Stimulated activated CD4-positive, alpha-beta T cell treated with anti-CD3 and anti-CD28 coated beads, TNF-alpha, amount 100 ng/mL, for 4 hours (primary cell): Measurements from ENCODE around the gene INPP5K.
"Not testable (repeated sequence)": the region's sequence is repeated elsewhere in the genome, so short reads cannot be mapped to it uniquely, and the experiment has no call there.

ENCODE experiments used
- DNase-seq, 3 experiments: peaks; one replicate each; pipeline ENCODE4 v3.0.0-alpha.2; 2020; ENCODE audit warnings: low read depth in 3 of 3

The INPP5K gene

DNA sequence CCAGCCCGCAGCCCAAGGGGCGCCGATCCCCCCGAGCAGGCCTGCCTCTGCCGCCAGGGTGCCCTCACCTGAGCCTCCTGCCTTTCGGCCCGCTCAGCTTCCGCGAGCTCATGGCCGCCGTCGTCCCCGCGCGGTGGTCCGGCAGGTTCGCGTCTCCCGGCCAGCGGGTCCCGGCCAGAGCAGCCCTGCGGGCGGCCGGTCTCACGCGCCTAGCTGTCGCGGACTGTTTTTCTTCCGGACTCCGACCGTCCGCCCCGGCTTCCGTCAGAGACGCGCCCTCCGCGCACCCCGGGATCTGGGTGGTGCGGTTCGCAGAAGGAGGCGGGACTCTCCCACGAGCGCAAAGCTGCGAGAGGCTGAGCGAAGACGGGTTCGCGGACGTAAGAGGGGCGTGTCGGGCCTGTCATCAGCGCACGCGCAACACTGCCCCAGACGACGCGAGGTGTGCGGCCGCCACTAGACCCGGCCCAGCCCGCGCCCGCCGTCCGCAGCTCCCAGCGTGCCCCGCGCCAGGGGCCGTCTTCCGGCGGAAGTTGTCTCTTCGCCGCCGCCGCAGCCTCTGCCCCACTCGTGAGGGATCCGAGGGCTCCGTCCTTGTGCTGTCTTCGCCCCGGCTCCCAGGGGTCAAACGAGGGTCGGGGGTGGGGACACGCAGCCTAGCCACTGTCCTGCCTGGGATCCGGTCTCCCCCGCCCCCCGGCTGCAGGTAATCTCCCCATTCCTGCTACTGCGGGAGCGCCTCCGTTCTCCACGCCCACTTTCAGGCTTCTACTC lies at the start of gene INPP5K:
Gene INPP5K, minus strand, starts transcription at position 225 of the 774 bp plus-strand sequence. Its CDS starts 113 bp downstream, at position 112.
- peak; percentile 89 to 96 (median 95) for DNase-seq

DNA sequence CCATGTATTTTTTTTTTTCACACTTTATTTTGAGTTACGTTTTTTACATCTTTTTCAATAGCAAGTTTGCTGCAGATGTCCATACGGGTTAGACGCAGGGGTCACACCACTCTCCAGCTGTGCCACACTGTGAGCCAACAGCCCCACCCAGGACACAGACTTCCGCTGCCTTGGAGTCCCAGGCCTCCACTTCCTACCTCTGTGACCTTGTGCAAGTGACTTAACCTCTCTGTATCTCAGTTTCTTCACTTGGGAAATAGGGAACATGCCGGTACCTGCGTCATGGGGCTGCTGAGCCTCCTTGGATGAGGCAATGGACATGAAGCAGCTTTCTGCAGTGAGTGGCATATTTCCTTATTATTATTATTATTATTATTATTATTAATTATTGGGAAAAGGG lies 49.5 kb upstream of the INPP5K start:
- DNase-seq: no peak

DNA sequence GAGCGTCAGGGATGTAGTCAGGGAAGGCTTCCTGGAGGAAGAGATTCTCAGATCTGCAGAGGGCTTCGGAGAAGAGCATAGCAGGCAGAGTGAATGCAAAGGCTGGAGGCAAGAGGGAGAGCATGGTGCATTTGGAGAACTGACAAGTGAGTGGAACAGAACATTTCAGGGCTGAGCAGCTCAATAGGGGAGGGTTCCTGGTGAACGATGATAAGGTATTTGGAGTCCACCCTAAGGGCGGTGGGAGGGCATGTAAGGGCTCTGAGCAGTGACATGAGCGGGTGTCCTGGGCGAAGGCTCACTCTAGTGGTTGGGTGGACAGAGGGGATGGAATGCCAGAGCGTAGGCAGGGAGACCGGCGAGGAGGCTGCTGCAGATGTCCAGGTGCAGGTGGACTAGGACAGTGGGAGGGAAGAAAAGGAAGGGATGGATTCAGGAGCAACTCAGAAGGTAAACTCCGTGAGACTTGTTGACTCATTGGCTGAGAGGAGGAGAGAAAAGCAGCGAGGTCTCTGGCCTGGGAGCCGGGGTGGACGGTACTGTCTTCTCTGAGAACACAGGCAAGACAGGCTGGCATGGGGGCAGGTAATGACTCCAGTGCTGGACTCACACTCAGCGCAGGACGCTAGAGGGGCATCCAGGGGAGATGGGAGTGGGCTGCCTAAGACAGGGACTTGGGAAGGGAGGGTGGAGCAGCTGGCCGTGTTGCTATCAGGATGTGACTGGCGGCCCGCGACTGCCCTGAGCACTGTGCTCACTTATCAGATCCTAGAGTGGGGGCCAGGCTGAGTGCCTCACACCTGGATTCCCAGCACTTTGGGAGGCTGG lies 47.6 kb upstream of the INPP5K start:
- no peak for DNase-seq

DNA sequence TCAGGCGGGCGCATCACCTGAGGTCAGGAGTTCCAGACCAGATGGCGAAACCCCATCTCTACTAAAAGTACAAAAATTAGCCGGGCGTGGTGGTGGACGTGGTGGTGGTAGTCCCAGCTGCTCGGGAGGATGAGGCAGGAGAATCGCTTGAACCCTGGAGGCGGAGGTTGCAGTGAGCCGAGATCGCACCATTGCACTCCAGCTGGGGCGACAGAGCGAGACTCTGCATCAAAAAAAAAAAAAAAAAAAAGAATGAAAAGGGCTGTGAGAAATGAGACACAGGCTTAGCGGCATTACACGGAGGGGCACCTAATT lies 47.0 kb upstream of the INPP5K start:
- not testable (repeated sequence) for DNase-seq

DNA sequence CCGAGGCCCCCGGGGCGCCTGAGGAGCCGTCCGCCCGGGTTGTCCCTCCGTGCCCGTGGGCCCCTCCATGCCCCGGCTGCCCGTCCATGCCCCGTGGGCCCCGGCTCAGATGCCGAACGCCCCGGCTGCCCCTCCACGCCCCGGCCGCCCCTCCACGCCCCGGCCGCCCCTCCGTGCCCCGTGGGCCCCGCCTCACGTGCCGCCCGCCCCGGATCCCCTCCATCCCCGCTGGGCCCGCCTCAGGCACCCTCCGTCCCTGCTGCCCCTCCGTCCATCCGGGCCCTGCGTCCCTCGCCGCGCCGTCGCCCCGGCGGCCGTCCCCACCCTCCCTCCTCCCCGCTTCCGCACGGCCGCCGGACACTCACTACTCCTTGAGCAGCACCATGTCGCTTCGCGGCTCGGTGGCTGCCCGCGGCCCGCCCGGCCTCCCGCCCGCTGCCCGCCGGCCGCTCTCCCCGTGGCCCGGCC lies 45.8 kb upstream of the INPP5K start:
- DNase-seq: peak in 1 of 3 experiments; percentile 8

DNA sequence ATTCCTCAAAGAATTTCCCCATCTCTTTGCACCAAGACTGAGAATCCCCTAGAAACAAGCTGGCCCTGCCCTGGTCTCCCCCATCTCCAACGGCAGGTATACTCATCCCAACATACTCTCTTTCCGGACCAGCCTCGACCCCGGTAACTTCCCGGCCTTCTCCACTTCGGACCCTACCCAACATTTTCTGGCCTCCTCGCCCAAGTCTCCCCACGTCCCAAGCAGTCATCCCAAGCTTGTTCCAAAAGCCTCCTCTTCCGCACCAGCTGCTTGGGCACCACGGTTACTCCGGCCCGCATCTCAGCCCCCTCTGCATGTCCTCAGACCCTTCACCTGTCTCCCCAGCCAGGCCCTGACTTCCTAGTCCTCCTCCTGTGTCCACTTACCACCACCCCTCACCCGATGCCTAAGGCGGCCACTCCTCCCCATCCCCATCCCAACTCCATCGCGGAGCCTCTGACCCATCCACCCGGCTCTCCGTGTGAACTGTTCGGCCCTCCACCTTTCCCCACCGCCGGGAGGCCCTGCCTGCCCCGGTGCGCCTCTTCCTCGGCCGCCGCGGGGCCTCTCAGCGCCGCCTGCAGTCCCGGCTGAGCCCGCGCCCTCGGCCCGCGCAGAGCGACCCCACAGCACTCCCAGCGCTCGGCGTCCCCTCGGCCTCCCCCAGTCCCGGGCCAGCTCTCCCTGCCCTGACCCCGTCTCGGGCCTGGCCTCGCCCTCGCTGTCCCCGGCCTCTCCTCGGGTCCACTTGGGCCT lies 45.2 kb upstream of the INPP5K start:
- peak; percentile 1 to 27 (median 7) for DNase-seq

DNA sequence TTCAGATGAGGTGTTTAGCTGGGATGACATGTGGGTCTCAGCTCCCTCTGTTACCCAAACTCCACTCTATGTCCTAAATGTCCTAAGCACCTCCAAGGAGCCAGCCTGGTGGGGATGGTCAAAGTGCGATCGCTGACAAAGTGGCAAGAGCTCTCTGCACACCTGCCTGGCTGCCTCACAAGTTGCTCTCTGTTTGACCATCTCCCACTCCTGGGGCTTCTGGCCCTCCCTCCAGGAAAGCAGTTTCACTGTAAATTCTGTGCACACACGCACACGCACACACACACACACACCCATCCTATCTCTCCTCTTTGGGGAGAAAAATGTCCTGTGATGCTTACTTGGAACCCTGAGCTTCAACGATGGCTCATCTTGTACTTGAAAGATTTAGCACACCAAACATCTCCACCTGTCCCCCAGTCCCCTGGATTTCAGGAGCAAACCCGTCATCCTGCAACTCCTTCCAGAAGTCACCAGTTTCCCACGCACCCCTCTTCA lies 44.5 kb upstream of the INPP5K start:
- DNase-seq: no peak

DNA sequence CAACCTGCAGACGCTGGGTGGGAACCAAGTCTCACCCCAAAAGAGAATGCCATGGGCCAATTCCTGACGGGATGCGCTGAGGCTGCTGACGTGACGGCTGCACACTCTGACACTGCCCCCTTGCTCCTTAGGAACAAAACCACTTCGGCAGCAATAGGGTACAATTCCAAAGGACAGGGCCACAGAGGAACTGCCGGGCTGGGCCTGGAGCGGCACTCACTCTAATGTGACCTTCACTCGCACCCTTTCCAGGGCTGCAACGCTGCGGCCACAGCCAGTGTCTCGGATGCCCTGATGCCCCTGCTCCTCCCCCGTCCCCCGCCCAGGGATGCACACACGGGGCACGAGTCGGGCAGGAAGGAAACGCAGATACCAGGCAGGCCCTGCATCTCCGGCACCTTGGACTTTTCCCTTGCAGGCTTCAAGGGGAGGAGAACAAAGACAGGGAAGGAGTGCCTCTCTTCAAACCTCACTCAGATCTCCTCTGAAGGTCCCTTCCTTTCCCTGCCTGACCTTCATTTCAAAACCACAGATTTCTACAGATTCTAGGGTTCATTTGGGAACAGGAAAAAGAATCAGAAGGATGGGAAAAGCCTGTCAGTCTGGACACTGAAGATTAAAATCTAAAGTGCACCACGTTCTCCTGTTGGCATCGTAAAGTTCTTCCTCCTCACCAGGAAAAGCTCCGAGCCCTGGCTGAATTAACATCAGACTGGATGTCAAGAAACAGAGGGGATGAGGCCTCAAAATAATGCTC lies 43.9 kb upstream of the INPP5K start:
- no peak for DNase-seq

DNA sequence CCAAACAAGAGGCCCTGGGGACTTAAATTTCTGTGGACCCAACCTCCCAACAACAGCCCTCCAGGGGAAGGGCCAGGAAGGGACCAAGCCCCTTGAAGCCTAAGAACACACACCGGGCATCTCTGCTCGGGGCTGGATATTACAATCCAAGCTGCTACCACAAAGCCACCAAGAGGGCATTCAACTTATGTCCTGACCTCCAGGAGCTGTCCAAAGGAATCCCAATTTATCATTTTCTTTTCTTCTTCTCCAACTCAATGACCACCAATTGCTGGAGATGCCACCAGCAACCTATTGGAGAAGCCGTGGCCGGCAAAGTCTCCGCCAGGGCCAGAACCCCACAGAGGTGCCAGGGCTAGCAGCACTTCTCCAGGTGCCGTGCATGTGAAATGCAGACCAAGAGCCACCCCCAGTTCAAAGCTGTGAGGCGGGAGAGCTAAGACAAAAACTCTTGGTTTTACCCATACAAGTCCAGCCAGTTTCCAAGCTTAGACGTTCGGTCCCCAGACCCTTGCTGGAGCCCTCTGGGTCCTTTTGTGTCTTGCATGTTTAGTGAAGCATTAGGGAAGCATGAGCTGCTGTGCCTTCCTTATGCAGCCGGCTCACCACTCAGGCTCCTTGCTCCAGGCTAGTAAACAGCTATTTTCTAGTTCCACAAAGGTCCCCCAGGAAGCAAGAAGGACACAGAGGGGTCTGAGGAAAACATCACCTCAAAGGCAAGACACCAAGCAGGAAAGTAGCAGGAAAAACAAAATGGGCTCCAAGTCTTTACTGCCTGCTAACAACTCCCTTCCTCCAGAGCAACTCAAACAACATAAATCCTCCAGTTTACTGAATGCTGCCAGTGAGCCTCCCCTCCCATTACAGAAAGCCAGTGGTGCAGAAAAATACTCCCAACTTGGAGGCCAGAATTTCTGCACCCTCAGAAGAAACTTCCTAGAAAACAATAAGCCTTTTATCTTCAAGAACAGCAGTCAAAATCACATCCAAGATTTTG lies 42.9 kb upstream of the INPP5K start:
- DNase-seq: no peak

DNA sequence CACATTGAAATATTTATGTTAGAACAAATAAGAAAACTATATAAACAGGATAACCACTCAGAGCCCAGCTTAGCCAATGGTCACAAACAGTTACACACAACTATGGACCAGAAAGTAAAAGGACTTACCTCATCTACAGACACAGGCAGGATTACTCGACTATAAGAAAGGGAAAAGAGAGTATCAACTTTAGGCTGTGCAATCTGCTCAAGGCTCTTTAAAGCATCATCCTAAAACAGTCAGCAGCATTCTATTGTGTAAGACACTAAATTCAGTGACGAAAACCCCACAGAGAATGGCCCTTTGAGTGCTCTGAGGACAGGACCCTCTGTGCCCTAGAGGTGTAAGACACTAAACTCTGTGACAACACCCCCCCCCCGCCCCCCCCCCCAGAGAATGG lies 42.0 kb upstream of the INPP5K start:
- DNase-seq: no peak

DNA sequence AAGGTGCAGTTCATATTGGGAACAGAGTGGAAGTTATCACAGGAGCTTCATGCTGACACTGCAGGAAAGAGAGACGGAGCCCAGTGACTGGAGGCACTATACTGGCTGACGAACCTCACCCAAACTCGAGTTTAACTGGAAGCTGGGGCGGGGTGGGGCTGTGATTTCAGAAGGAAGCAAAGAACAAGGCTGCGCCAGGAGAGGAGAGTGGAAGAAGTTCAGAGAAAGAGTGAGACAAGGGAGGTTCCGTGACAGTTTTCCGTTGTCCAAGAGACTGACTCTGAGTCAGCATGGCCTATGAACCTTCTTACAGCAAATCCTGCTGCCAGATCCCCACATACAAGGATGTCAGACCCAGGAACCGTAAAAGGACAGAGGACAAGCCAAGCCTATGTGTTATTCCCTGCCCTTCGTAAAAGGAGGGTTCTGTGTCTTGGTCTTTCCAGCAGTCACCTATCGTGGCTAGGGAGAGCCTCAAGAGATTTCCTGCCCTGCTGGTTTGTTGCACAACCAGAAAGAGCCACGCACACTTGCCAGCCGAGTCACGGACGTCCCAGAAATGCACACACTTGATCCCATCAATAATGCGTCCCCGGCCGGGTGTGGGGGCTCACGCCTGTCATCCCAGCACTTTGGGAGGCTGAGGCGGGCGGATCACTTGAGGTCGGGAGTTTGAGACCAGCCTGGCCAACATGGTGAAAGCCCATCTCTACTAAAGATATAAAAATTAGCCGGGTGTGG lies 41.1 kb upstream of the INPP5K start:
- DNase-seq: no peak

DNA sequence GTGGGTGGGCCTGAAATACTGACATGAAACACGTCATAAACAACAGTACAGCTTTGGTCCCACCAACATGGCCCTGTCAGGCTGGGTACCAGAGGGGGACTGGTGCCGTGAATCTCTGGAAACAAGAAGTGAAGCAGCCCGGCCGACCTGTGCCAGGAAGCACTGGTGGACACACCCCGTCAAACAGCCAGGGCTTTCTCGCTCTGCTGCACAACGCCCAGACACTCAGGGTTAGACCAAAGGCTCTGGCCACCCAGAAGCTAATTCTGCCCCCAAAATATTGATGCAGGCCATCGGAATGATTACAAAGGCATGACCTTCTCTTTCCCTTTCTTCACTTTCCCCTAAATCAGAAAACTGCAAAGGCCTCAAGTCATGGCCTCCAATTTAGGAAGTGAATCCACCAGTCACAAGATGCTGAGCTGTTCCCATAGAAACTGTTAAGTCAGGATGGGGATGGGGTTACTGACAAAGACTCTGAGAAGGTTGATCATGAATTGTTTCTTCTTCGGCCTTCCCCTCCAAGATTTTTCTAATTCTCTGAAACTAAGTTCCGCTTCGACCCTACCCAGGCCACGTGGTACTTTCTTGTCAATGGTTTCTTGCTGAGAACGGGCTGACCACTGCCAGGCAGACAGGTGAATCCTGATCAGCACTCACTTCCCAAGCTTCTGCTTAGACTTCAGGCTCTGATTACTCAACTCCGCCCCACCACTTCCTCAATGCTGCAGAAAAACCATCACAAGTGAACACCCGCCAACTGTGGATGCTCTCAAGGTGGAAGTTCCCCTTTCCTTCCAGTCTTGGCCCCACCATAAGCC lies 39.4 kb upstream of the INPP5K start:
- no peak for DNase-seq

DNA sequence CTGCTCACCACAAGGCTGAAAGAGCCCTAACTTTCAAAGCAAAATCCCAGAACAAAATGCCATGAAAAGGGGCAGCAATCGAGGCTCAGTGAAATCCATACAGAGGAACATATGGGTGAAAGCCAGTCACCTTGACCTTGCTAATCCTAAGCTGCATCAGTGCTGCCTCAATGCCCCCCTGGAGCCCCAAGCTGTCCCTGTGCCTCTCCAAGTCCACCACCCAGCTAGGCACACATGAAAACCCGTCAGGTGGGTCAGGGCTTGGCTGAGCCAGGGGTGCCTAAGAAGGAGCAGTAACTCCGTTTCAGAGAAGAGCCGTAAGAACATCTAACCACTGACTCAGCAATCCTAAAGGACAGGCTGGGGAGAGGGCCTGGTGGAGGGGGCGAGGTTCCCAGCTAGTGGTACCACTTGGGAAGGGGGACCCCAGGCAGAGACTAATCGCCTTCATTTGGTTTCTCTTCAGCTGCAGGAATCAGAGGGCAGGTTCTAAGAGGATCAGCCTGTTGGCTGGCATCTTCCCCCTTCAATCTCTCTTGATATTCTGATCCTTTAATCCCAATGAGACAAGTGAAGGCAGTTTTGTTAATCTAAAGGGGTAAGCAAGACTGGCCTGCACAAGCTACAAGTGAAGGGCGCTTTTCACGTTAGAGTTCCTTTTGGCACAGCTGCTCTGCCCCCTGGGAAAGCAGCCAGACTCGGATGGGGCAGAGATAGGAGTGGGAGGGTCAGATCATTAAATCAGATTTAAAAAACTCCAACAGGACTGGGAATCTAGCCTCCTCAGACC lies 38.5 kb upstream of the INPP5K start:
- DNase-seq: no peak

DNA sequence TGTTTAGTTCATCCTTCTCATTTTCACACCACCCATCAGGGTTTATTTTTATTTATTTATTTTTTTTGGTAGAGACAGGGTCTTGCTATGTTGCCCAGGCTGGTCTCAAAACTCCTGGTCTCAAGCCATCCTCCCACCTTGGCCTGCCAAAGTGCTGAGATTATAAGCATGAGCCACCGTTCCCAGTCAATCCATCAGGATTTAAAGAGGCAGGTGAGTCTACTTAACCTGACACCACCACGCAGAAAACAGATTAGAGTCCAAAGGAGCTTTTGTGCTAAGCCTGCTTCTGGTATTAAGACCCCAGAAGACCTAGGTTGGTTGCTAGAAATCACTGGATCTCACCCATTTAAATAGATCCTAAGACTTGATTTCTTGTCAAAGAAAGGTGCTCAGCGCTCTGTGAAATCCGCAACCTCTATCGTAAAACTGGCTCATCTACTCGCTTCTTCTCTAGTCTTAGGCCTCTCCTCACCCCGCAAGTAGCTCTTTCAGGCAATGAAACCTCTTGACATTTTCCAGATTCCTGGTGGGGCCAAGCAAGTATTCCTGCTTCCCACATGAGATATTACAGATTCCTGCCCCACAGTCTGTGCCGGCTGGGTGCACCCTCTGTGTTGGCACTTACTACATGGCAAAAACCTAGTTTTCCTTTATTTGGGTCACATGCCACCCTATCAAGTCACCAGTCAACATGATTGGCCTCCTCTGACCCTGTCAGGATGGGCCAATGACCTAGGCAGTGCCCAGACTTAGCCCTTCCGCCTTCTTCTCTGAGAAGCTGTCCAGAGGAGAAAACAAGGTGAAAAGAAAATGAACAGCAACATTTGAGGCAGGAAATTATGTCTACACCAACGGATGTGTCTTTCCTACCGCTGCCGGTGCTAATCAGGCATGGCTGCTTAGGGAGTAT lies 37.2 kb upstream of the INPP5K start:
- no peak for DNase-seq

DNA sequence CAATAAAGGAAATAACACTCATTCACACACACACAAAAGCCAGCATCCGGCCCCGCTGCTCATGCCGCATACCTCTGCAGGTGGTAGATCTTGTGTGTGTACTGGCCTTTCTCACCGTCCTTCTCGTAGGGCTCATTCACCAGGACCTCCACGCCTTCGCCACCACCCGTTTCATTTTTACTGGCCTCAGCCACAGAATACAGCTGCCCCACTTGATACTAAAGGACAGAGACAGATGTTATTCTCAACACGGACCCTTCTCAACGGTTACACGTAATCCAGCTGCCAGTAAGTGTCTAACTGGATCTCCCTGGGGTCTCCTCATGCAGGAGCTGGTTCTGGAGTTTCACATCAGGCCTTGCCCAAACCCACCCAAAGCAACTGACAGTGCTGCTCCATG lies 36.5 kb upstream of the INPP5K start:
- DNase-seq: no peak

DNA sequence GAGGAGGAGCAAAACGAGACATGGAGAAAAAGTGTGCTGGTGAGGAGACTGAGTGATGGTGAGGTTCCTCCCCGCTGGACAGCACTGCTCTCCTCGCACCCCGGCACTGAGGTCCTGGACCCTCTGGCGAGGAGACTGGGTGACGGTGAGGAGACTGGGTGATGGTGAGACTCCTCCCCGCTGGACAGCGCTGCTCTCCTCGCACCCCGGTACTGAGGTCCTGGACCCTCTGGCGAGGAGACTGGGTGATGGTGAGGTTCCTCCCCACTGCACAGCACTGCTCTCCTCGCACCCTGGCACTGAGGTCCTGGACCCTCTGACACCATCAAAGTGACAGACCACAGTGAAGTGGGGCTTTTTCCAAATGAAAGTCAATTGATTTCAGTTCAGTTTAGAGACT lies 35.3 kb upstream of the INPP5K start:
- no peak for DNase-seq

DNA sequence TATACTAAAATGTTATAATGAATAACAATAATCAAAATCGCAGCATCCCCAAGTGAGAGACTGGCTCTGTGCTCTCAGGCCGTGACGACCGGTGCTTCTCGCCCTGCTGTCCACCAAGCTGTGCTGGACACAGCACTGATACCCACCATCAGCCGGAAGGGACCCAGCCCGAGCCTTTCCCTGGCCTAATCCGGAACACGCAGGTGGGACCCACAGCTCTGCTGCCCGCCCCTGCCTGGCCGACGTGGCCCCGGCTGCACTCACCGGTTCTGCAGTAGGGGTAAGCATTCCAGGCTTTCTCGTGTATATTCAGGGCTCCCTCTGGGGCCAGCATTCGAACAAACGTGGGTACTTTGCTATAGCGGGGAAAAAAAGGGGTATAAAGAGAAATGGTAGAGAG lies 31.6 kb upstream of the INPP5K start:
- DNase-seq: no peak
